H9 (cell line): ENCODE results near the gene RELA. TPM values are rescaled to one million over a fixed set of nuclear protein-coding genes. Genes with fewer than 3 reads are reported as not detected.

ENCODE experiments used
- DNase-seq: peaks from one replicate; pipeline ENCODE4 v3.0.0-alpha.2; 2017
- H2AFZ ChIP-seq: one replicate; pipeline ENCODE4 v1.6.1; 2013; ENCODE audit warnings: mild to moderate bottlenecking, low read length, control low read depth, moderate library complexity
- H2AK5ac ChIP-seq: 2 replicates; pipeline ENCODE4 v1.6.1; 2013; ENCODE audit warnings: low read length, control low read depth, mixed read lengths; ENCODE audit not compliant: insufficient read length
- H2BK120ac ChIP-seq: one replicate; pipeline ENCODE4 v1.6.1; 2013; ENCODE audit warnings: low read depth, mild to moderate bottlenecking, low read length, control low read depth, inconsistent platforms; ENCODE audit not compliant: poor library complexity, severe bottlenecking
- H2BK12ac ChIP-seq: 2 replicates; pipeline ENCODE4 v1.6.1; 2013; ENCODE audit warnings: low read length, control low read depth, mixed read lengths, low read depth; ENCODE audit not compliant: insufficient read length
- H2BK15ac ChIP-seq: 2 replicates; pipeline ENCODE4 v1.6.1; 2013; ENCODE audit warnings: low read depth, low read length, control low read depth
- H2BK20ac ChIP-seq: one replicate; pipeline ENCODE4 v1.6.1; 2013; ENCODE audit warnings: low read depth, mild to moderate bottlenecking, low read length, control low read depth, inconsistent platforms; ENCODE audit not compliant: poor library complexity, severe bottlenecking
- H2BK5ac ChIP-seq: 2 replicates; pipeline ENCODE4 v1.6.1; 2013; ENCODE audit warnings: low read length, control low read depth, mixed read lengths; ENCODE audit not compliant: insufficient read length
- H3K14ac ChIP-seq: 2 replicates; pipeline ENCODE4 v1.6.1; 2013; ENCODE audit warnings: low read length, control low read depth; ENCODE audit not compliant: insufficient read depth
- H3K18ac ChIP-seq: 2 replicates; pipeline ENCODE4 v1.6.1; 2013; ENCODE audit warnings: low read depth, mild to moderate bottlenecking, mixed read lengths, low read length, control low read depth; ENCODE audit not compliant: insufficient read length
- H3K23ac ChIP-seq: 2 replicates; pipeline ENCODE4 v1.6.1; 2013; ENCODE audit warnings: low read length, control low read depth, mixed read lengths, low read depth; ENCODE audit not compliant: insufficient read length
- H3K23me2 ChIP-seq: 2 replicates; pipeline ENCODE4 v1.6.1; 2013; ENCODE audit warnings: low read depth, mild to moderate bottlenecking, mixed read lengths, low read length, control low read depth; ENCODE audit not compliant: insufficient read length, poor library complexity, severe bottlenecking
- H3K27ac ChIP-seq: 2 replicates; pipeline ENCODE4 v1.5.1; 2013; ENCODE audit warnings: low read length, control low read depth, mixed read lengths, low read depth; ENCODE audit not compliant: insufficient read length
- H3K27me3 ChIP-seq: 2 replicates; pipeline ENCODE4 v1.6.1; 2013; ENCODE audit warnings: low read length, control low read depth, inconsistent platforms; ENCODE audit not compliant: insufficient read depth
- H3K4ac ChIP-seq: 2 replicates; pipeline ENCODE4 v1.6.1; 2013; ENCODE audit warnings: low read depth, mild to moderate bottlenecking, control low read depth, inconsistent platforms, low read length, moderate library complexity
- H3K4me1 ChIP-seq: 2 replicates; pipeline ENCODE4 v1.6.1; 2013; ENCODE audit warnings: low read length, control low read depth, inconsistent platforms; ENCODE audit not compliant: insufficient read depth
- H3K4me2 ChIP-seq: 2 replicates; pipeline ENCODE4 v1.6.1; 2013; ENCODE audit warnings: low read length, control low read depth, mixed read lengths; ENCODE audit not compliant: insufficient read length, insufficient read depth
- H3K56ac ChIP-seq: 2 replicates; pipeline ENCODE4 v1.6.1; 2013; ENCODE audit warnings: low read depth, mild to moderate bottlenecking, mixed read lengths, low read length, control low read depth; ENCODE audit not compliant: insufficient read length
- H3K79me1 ChIP-seq: 2 replicates; pipeline ENCODE4 v1.6.1; 2013; ENCODE audit warnings: low read depth, mild to moderate bottlenecking, moderate library complexity, low read length, control low read depth, inconsistent platforms; ENCODE audit not compliant: insufficient read depth, poor library complexity, severe bottlenecking
- H3K79me2 ChIP-seq: 2 replicates; pipeline ENCODE4 v1.6.1; 2013; ENCODE audit warnings: low read length, control low read depth, inconsistent platforms; ENCODE audit not compliant: insufficient read depth
- H3K9ac ChIP-seq: 2 replicates; pipeline ENCODE4 v1.6.1; 2013; ENCODE audit warnings: low read length, control low read depth, mixed read lengths; ENCODE audit not compliant: insufficient read length; ENCODE audit errors: extremely low read depth
- H3K9me3 ChIP-seq: one replicate; pipeline ENCODE4 v1.6.1; 2013; ENCODE audit warnings: low read depth, low read length, inconsistent platforms; ENCODE audit not compliant: control insufficient read depth
- H3T11ph ChIP-seq: one replicate; pipeline ENCODE4 v1.6.1; 2013; ENCODE audit warnings: mild to moderate bottlenecking, low read length, control low read depth, inconsistent platforms
- H4K20me1 ChIP-seq: one replicate; pipeline ENCODE4 v1.6.1; 2013; ENCODE audit not compliant: control insufficient read depth, insufficient read length, insufficient read depth
- H4K5ac ChIP-seq: 2 replicates; pipeline ENCODE4 v1.6.1; 2013; ENCODE audit warnings: low read depth, mild to moderate bottlenecking, mixed read lengths, low read length, control low read depth; ENCODE audit not compliant: insufficient read length
- H4K8ac ChIP-seq: replicated peaks from 2 replicates; pipeline ENCODE4 v1.6.1; 2013; ENCODE audit warnings: low read length, control low read depth, mixed read lengths, low read depth; ENCODE audit not compliant: insufficient read length
- H4K91ac ChIP-seq: 2 replicates; pipeline ENCODE4 v1.6.1; 2013; ENCODE audit warnings: low read depth, mild to moderate bottlenecking, moderate library complexity, mixed read lengths, low read length, control low read depth; ENCODE audit not compliant: insufficient read length
- H3K27ac Mint-ChIP-seq, 3 experiments: 2 replicates in 2 of 3; 3 replicates in 1 of 3; pipeline ENCODE4 v1.8.0; 2020 to 2021; ENCODE audit warnings: mixed read lengths in 3 of 3, mild to moderate bottlenecking in 1 of 3, moderate library complexity in 1 of 3
- H3K27me3 Mint-ChIP-seq: 2 replicates; pipeline ENCODE4 v1.8.0; 2021; ENCODE audit warnings: low read depth, mild to moderate bottlenecking, moderate library complexity, mixed read lengths
- H3K36me3 Mint-ChIP-seq, 3 experiments: 2 replicates in 2 of 3; 3 replicates in 1 of 3; pipeline ENCODE4 v1.8.0; 2020 to 2021; ENCODE audit warnings: low read depth in 3 of 3, mixed read lengths in 3 of 3; ENCODE audit not compliant: insufficient read depth in 1 of 3
- H3K4me1 Mint-ChIP-seq, 2 experiments: 2 replicates each; pipeline ENCODE4 v1.8.0; 2020; ENCODE audit warnings: mixed read lengths in 2 of 2
- H3K4me3 Mint-ChIP-seq, 2 experiments: 2 replicates in 1 of 2; 3 replicates in 1 of 2; pipeline ENCODE4 v1.8.0; 2020 to 2021; ENCODE audit warnings: mild to moderate bottlenecking in 2 of 2, mixed read lengths in 2 of 2, moderate library complexity in 1 of 2
- H3K9me3 Mint-ChIP-seq, 2 experiments: 2 replicates in 1 of 2; 3 replicates in 1 of 2; pipeline ENCODE4 v1.8.0; 2020; ENCODE audit warnings: mild to moderate bottlenecking in 2 of 2, mixed read lengths in 2 of 2, moderate library complexity in 1 of 2
- CTCF ChIP-seq: fragments of 200-600 bp; sonication (generic); conservative IDR thresholded peaks from 3 replicates; pipeline ENCODE4 v1.8.0; 2021; ENCODE audit warnings: antibody characterized with exemption, mild to moderate bottlenecking
- WGBS: extraction: QIAGEN DNeasy Blood & Tissue Kit; methylation state at CpG from one replicate; pipeline ENCODE4 v1.1.7; 2013; ENCODE audit warnings: missing lambda C conversion rate, low lambda C conversion rate, mixed read lengths; ENCODE audit not compliant: insufficient read length; ENCODE audit errors: extremely low coverage; 5-methylcytosine and 5-hydroxymethylcytosine counted together
- total RNA-seq: library from RNA; stranded (reverse); gene quantifications from 2 replicates; pipeline ENCODE4 v1.2.1, GENCODE V29; 2021

RELA gene
- total RNA-seq, 1 experiment from 2014 or later, result 48.8 TPM

- H3K4me2 ChIP-seq, result no peak overlapping the region
- H3K27ac Mint-ChIP-seq, result no peak overlapping the region
- no peak overlapping the region for H3K23ac ChIP-seq
- H2BK120ac ChIP-seq, result no peak overlapping the region
- H3K4me3 Mint-ChIP-seq, result no peak overlapping the region
- H3K79me2 ChIP-seq, result no peaks in the 10 kb centered on the region
- H3K9me3 ChIP-seq, result no peaks in the 10 kb centered on the region
- no peak overlapping the region for H3K27ac ChIP-seq
- no peak overlapping the region for H2BK12ac ChIP-seq
- no CpG with 5 or more reads among the region's 5 CpGs for WGBS
- no peak overlapping the region for H3K9ac ChIP-seq
- H3K4me1 ChIP-seq, result no peaks in the 10 kb centered on the region
- H3K4ac ChIP-seq, result no peak overlapping the region; the same call in 1 of the 2 replicates
- no peaks in the 10 kb centered on the region for H3K27me3 ChIP-seq
- peaks cover 10% of the 10 kb centered on the region in 2 experiments for H3K4me1 Mint-ChIP-seq
- no peak overlapping the region for H2BK20ac ChIP-seq
- H4K91ac ChIP-seq, result no peak overlapping the region
- H3K18ac ChIP-seq, result no peak overlapping the region
- H3K14ac ChIP-seq, result no peak overlapping the region
- H2AFZ ChIP-seq, result no peak overlapping the region
- H3K36me3 Mint-ChIP-seq, result no peaks in the 10 kb centered on the region
- H2AK5ac ChIP-seq, result no peak overlapping the region
- H3K56ac ChIP-seq, result no peak overlapping the region
- no peak overlapping the region for H4K5ac ChIP-seq
- no peaks in the 10 kb centered on the region for H4K20me1 ChIP-seq
- H2BK15ac ChIP-seq, result no peak overlapping the region
- no peak overlapping the region for H4K8ac ChIP-seq
- H3K27me3 Mint-ChIP-seq, result peaks cover 26% of the 10 kb centered on the region
- no peak for DNase-seq
- no peaks in the 10 kb centered on the region for H3K79me1 ChIP-seq
- H3K9me3 Mint-ChIP-seq, result peaks cover 10 to 17% of the 10 kb centered on the region in 2 experiments; a peak in 3 of 5 replicates
- no peaks in the 10 kb centered on the region for H3K23me2 ChIP-seq
- H3T11ph ChIP-seq, result no peak overlapping the region
- TF ChIP-seq CTCF, result no peak
- H2BK5ac ChIP-seq, result no peak overlapping the region
Measured at GRCh38 chr11:65696802-65697552, 34.3 kb upstream of the RELA start.
